Spleen (tissue), 11 donors: ENCODE data around the gene C10orf71. TPM values are rescaled to one million over a fixed set of nuclear protein-coding genes. Genes with fewer than 3 reads are reported as not detected.

Experiments
- DNase-seq: peaks from one replicate; pipeline ENCODE4 v3.0.0-alpha.2; 2020
- H3K27ac ChIP-seq, 8 donors: fragments of 200-600 bp; sonication (generic) in 7 of 8; 1 replicate in 4 of 8; 2 replicates in 4 of 8; pipeline versions ENCODE4 v1.5.0 to v1.8.0; 2016 to 2021; ENCODE audit warnings: inconsistent platforms in 4 of 8, mild to moderate bottlenecking in 4 of 8, moderate library complexity in 1 of 8
- H3K27me3 ChIP-seq, 7 donors: fragments of 200-600 bp; sonication (generic) in 6 of 7; replicated peaks in 1 of 7; 1 replicate in 4 of 7; 2 replicates in 3 of 7; pipeline versions ENCODE4 v1.5.0 to v1.8.0; 2016 to 2021; ENCODE audit warnings: inconsistent platforms in 3 of 7, mild to moderate bottlenecking in 1 of 7
- H3K36me3 ChIP-seq, 6 donors: fragments of 200-600 bp; sonication (generic) in 5 of 6; 1 replicate in 4 of 6; 2 replicates in 2 of 6; pipeline versions ENCODE4 v1.5.0 to v1.8.0; 2016 to 2021; ENCODE audit warnings: inconsistent platforms in 2 of 6
- H3K4me1 ChIP-seq, 6 donors: fragments of 200-600 bp; sonication (generic) in 5 of 6; 1 replicate in 3 of 6; 2 replicates in 3 of 6; pipeline versions ENCODE4 v1.5.0 to v1.8.0; 2016 to 2021; ENCODE audit warnings: inconsistent platforms in 3 of 6
- H3K4me3 ChIP-seq, 8 donors: fragments of 200-600 bp; sonication (generic) in 7 of 8; 1 replicate in 4 of 8; 2 replicates in 4 of 8; pipeline versions ENCODE4 v1.5.0 to v1.8.0; 2016 to 2021; ENCODE audit warnings: inconsistent platforms in 4 of 8, mild to moderate bottlenecking in 4 of 8, moderate library complexity in 2 of 8
- H3K9me3 ChIP-seq, 8 donors: fragments of 200-600 bp; sonication (generic) in 7 of 8; 1 replicate in 4 of 8; 2 replicates in 4 of 8; pipeline versions ENCODE4 v1.5.0 to v1.8.0; 2016 to 2021; ENCODE audit warnings: inconsistent platforms in 4 of 8
- CTCF ChIP-seq, 11 experiments: fragments of 200-600 bp in 7 of 11; fragments of 450-650 bp in 4 of 11; sonication (generic) in 4 of 11; IDR thresholded peaks in 8 of 11; conservative IDR thresholded peaks in 3 of 11; 1 replicate in 7 of 11; 2 replicates in 4 of 11; pipeline versions ENCODE4 v1.4.0 to v1.8.0; 2016 to 2021; ENCODE audit warnings: antibody characterized with exemption in 11 of 11, inconsistent platforms in 4 of 11, mild to moderate bottlenecking in 1 of 11
- POLR2A ChIP-seq, 3 donors: fragments of 450-650 bp; IDR thresholded peaks; one replicate each; pipeline ENCODE4 v1.5.1; 2017; ENCODE audit warnings: antibody characterized with exemption in 3 of 3, mild to moderate bottlenecking in 1 of 3
- POLR2AphosphoS5 ChIP-seq, 3 donors: sonication (generic); formaldehyde crosslinking; IDR thresholded peaks; one replicate each; pipeline ENCODE4 v1.5.1; 2017; ENCODE audit warnings: antibody characterized with exemption in 3 of 3
- WGBS, 5 donors: extraction: QIAGEN DNeasy Blood & Tissue Kit in 3 of 5; methylation state at CpG; one replicate each; pipeline versions ENCODE4 v1.1.5 to v1.1.7; 2013 to 2018; 5-methylcytosine and 5-hydroxymethylcytosine counted together
- intact Hi-C: fragments of 100-400 bp; cut with DNase I; formaldehyde crosslinking; loops from one replicate; pipeline ENCODE4 v1.15.0; 2023; ENCODE audit warnings: low total_unique reads
- polyA plus RNA-seq, 3 donors: library from polyadenylated mRNA; stranded (reverse); fragments of 200-250 nt; gene quantifications; one replicate each; pipeline ENCODE4 v1.2.1, GENCODE V29; 2013
- total RNA-seq, 7 donors: library from RNA; depleted of rRNA in 3 of 7; stranded (reverse); fragments of >200 nt in 3 of 7; fragmentation: NEBNext Ultra II Directional in 4 of 7; extraction: Animal tissue kit (Norgen Biotek cat#: 25700) in 4 of 7; gene quantifications; one replicate each; pipeline versions ENCODE4 v1.1.0 to v1.2.1, GENCODE V29; 2016 to 2021
- donor health status: healthy with polysubstance abuse.
- donor health status: DM: no; HTN: no; CAD: no; lungs with moderate emphysema.
- donor health status: DM: no; HTN: no; CAD: no.
- donor health status: Bipolar disorder and iron deficiency.
- donor health status: healthy.
- donor health status: DM: no; HTN: no; CAD: no.
- donor health status: DM: yes; HTN: yes; CAD: no.

C10orf71 gene
- total and polyA plus RNA-seq, 10 donors: not detected

- no peaks in the 10 kb centered on the region for H3K36me3 ChIP-seq
- TF ChIP-seq CTCF (IDR thresholded peaks at IDR 0.05 in 8 of 11, conservative IDR thresholded peaks at IDR 0.05 in 3 of 11): no peak
- TF ChIP-seq POLR2A (IDR thresholded peaks at IDR 0.05): no peak
- no peak for TF ChIP-seq POLR2AphosphoS5 (IDR thresholded peaks at IDR 0.05)
- intact Hi-C loops: no loop called here
- no peaks in the 10 kb centered on the region for H3K9me3 ChIP-seq
- no peak for DNase-seq
- H3K4me3 ChIP-seq: no peak overlapping the region
- peaks cover 0 to 44% (median 3%) of the 10 kb centered on the region in 7 donors for H3K27me3 ChIP-seq
- H3K4me1 ChIP-seq: no peaks in the 10 kb centered on the region
- no peak overlapping the region for H3K27ac ChIP-seq
These were observed 36.0 kb downstream of the C10orf71 start for GRCh38 chr10:49334964-49335363.

- DNase-seq: no peak
- TF ChIP-seq CTCF (IDR thresholded peaks at IDR 0.05 in 8 of 11, conservative IDR thresholded peaks at IDR 0.05 in 3 of 11) (no peak), POLR2AphosphoS5 (IDR thresholded peaks at IDR 0.05) (no peak), POLR2A (IDR thresholded peaks at IDR 0.05) (no peak)
- Histone ChIP-seq H3K27ac (no peak overlapping the region), H3K4me1 (no peaks in the 10 kb centered on the region), H3K27me3 (peaks cover 0 to 39% (median 3%) of the 10 kb centered on the region in 7 donors), H3K4me3 (no peak overlapping the region), H3K9me3 (no peaks in the 10 kb centered on the region), H3K36me3 (no peaks in the 10 kb centered on the region)
- intact Hi-C loops: no loop called here
- WGBS, 5 donors: 31 to 60% (median 50%) methylated on average over 1 of the region's 1 CpG
These were observed 36.5 kb downstream of the C10orf71 start for GRCh38 chr10:49335364-49335972.

GRCh38 chr10:49338604-49339003 lies 39.6 kb downstream of the C10orf71 start:
- no peak overlapping the region for H3K4me3 ChIP-seq
- no peaks in the 10 kb centered on the region for H3K9me3 ChIP-seq
- no peaks in the 10 kb centered on the region for H3K36me3 ChIP-seq
- TF ChIP-seq POLR2AphosphoS5 (IDR thresholded peaks at IDR 0.05) (no peak), POLR2A (IDR thresholded peaks at IDR 0.05) (no peak), CTCF (IDR thresholded peaks at IDR 0.05 in 8 of 11, conservative IDR thresholded peaks at IDR 0.05 in 3 of 11) (no peak)
- H3K27ac ChIP-seq: no peak overlapping the region
- intact Hi-C loops: no loop called here
- H3K4me1 ChIP-seq: no peaks in the 10 kb centered on the region
- DNase-seq: no peak
- H3K27me3 ChIP-seq: peaks cover 0 to 24% (median 0%) of the 10 kb centered on the region in 7 donors
- WGBS, 5 donors: 85 to 95% (median 89%) methylated on average over 1 of the region's 1 CpG

GRCh38 chr10:49344840-49345239 lies 45.9 kb downstream of the C10orf71 start:
- WGBS, 5 donors: 60 to 97% (median 73%) methylated on average over 2 of the region's 2 CpGs
- H3K4me3 ChIP-seq: no peak overlapping the region
- TF ChIP-seq CTCF (IDR thresholded peaks at IDR 0.05 in 8 of 11, conservative IDR thresholded peaks at IDR 0.05 in 3 of 11) (no peak), POLR2AphosphoS5 (IDR thresholded peaks at IDR 0.05) (no peak), POLR2A (IDR thresholded peaks at IDR 0.05) (no peak)
- H3K27me3 ChIP-seq: no peaks in the 10 kb centered on the region
- H3K4me1 ChIP-seq: no peaks in the 10 kb centered on the region
- no peaks in the 10 kb centered on the region for H3K36me3 ChIP-seq
- H3K9me3 ChIP-seq: peaks cover 0 to 9% (median 5%) of the 10 kb centered on the region in 8 donors
- no peak overlapping the region for H3K27ac ChIP-seq
- intact Hi-C loops: no loop called here
- DNase-seq: no peak
